HEK293 (cell line): ENCODE measurements around the gene ATP13A3.
A peak's percentile ranks its signal among the peaks of the same experiment; 100 is the strongest.

ENCODE experiments used
- CTCF ChIA-PET: fragments of 350-600 bp; formaldehyde crosslinking; extraction: SDS; loops from one replicate; lab custom pipeline; 2021; ENCODE audit warnings: antibody characterized with exemption; lab: Yijun Ruan, JAX
- POLR2A ChIA-PET: fragments of 300-600 bp; formaldehyde crosslinking; extraction: SDS; loops from one replicate; lab custom pipeline; 2020; ENCODE audit warnings: antibody characterized with exemption, inconsistent platforms; lab: Yijun Ruan, JAX
- H3K27ac ChIP-seq: fragments of 200-500 bp; sonication (Bioruptor generic); 2 replicates; pipeline ENCODE4 v1.5.1; 2014; ENCODE audit warnings: low read depth, low read length, control low read depth, inconsistent platforms; ENCODE audit errors: extremely low read depth
- H3K36me3 ChIP-seq, 2 experiments: fragments of 200-500 bp in 1 of 2; sonication (Bioruptor generic) in 1 of 2; 1 replicate in 1 of 2; 2 replicates in 1 of 2; pipeline ENCODE4 v1.5.1; 2014 to 2017; ENCODE audit warnings: inconsistent platforms in 2 of 2, low read length in 2 of 2; ENCODE audit not compliant: control insufficient read depth in 2 of 2, insufficient read depth in 1 of 2
- H3K4me1 ChIP-seq: fragments of 200-500 bp; sonication (Bioruptor generic); 2 replicates; pipeline ENCODE4 v1.5.1; 2014; ENCODE audit warnings: mild to moderate bottlenecking, low read length, inconsistent platforms; ENCODE audit not compliant: control insufficient read depth, insufficient read depth
- H3K4me3 ChIP-seq: 2 replicates; pipeline ENCODE4 v1.5.1; 2011; ENCODE audit warnings: low read depth, mild to moderate bottlenecking, control low read depth, low read length, moderate library complexity
- H3K9me3 ChIP-seq: fragments of 200-500 bp; sonication (Bioruptor generic); 2 replicates; pipeline ENCODE4 v1.5.1; 2014; ENCODE audit warnings: low read depth, low read length, inconsistent platforms; ENCODE audit not compliant: control insufficient read depth, insufficient read depth
- GLIS1 ChIP-seq: fragments of 450-650 bp; formaldehyde crosslinking; IDR thresholded peaks from 2 replicates; pipeline ENCODE4 v1.5.1; 2016; ENCODE audit warnings: missing biosample characterization, missing genetic modification characterization
- MYNN ChIP-seq: fragments of 450-650 bp; formaldehyde crosslinking; IDR thresholded peaks from 2 replicates; pipeline ENCODE4 v1.5.1; 2016; ENCODE audit warnings: missing biosample characterization, missing genetic modification characterization, borderline replicate concordance
- ZBTB1 ChIP-seq: fragments of 450-650 bp; formaldehyde crosslinking; IDR thresholded peaks from 2 replicates; pipeline ENCODE4 v1.5.1; 2016; ENCODE audit warnings: missing biosample characterization, missing genetic modification characterization
- ZBTB17 ChIP-seq: fragments of 450-650 bp; formaldehyde crosslinking; IDR thresholded peaks from 2 replicates; pipeline ENCODE4 v1.5.1; 2016; ENCODE audit warnings: missing biosample characterization, missing genetic modification characterization
- ZBTB26 ChIP-seq: fragments of 450-650 bp; formaldehyde crosslinking; optimal IDR thresholded peaks from 2 replicates; pipeline ENCODE3; 2016; ENCODE audit warnings: missing biosample characterization, mild to moderate bottlenecking, missing genetic modification characterization
- ZFHX2 ChIP-seq: fragments of 450-650 bp; formaldehyde crosslinking; conservative IDR thresholded peaks from 2 replicates; pipeline ENCODE4 v1.5.1; 2016; ENCODE audit warnings: missing biosample characterization, missing genetic modification characterization
- ZNF132 ChIP-seq: fragments of 450-650 bp; formaldehyde crosslinking; IDR thresholded peaks from 2 replicates; pipeline ENCODE4 v1.5.1; 2017; ENCODE audit warnings: missing biosample characterization, missing genetic modification characterization, borderline replicate concordance
- ZNF138 ChIP-seq: fragments of 450-650 bp; formaldehyde crosslinking; IDR thresholded peaks from 2 replicates; pipeline ENCODE4 v1.5.1; 2016; ENCODE audit warnings: missing biosample characterization, missing genetic modification characterization, borderline replicate concordance
- ZNF140 ChIP-seq: fragments of 450-650 bp; formaldehyde crosslinking; IDR thresholded peaks from 2 replicates; pipeline ENCODE4 v1.5.1; 2016; ENCODE audit warnings: missing biosample characterization, missing genetic modification characterization
- ZNF223 ChIP-seq: fragments of 450-650 bp; formaldehyde crosslinking; IDR thresholded peaks from 2 replicates; pipeline ENCODE4 v1.5.1; 2016; ENCODE audit warnings: missing biosample characterization, missing genetic modification characterization
- ZNF354C ChIP-seq: fragments of 450-650 bp; formaldehyde crosslinking; IDR thresholded peaks from 2 replicates; pipeline ENCODE4 v1.5.1; 2016; ENCODE audit warnings: missing biosample characterization, missing genetic modification characterization, low read depth, borderline replicate concordance
- ZNF391 ChIP-seq: fragments of 450-650 bp; formaldehyde crosslinking; IDR thresholded peaks from 2 replicates; pipeline ENCODE4 v1.5.1; 2016; ENCODE audit warnings: low read depth, missing biosample characterization, missing genetic modification characterization, borderline replicate concordance
- ZNF433 ChIP-seq: fragments of 450-650 bp; formaldehyde crosslinking; IDR thresholded peaks from 2 replicates; pipeline ENCODE4 v1.5.1; 2016; ENCODE audit warnings: missing biosample characterization, missing genetic modification characterization, low read depth
- ZNF449 ChIP-seq: fragments of 450-650 bp; formaldehyde crosslinking; IDR thresholded peaks from 2 replicates; pipeline ENCODE4 v1.5.1; 2017; ENCODE audit warnings: missing biosample characterization, mild to moderate bottlenecking, missing genetic modification characterization, moderate library complexity
- ZNF48 ChIP-seq: fragments of 450-650 bp; formaldehyde crosslinking; IDR thresholded peaks from 2 replicates; pipeline ENCODE4 v1.5.1; 2016; ENCODE audit warnings: missing biosample characterization, missing genetic modification characterization
- ZNF600 ChIP-seq: fragments of 450-650 bp; formaldehyde crosslinking; IDR thresholded peaks from 2 replicates; pipeline ENCODE4 v1.5.1; 2016; ENCODE audit warnings: missing biosample characterization, missing genetic modification characterization
- ZNF843 ChIP-seq: fragments of 450-650 bp; formaldehyde crosslinking; IDR thresholded peaks from 2 replicates; pipeline ENCODE4 v1.5.1; 2016; ENCODE audit warnings: missing biosample characterization, missing genetic modification characterization
- TF ChIP-seq, protein P1 (sequence below): fragments of 450-650 bp; formaldehyde crosslinking; IDR thresholded peaks from 2 replicates; pipeline ENCODE4 v1.5.1; 2016; ENCODE audit warnings: missing biosample characterization, missing genetic modification characterization, low read depth
- TF ChIP-seq, protein P2 (sequence below): fragments of 450-650 bp; formaldehyde crosslinking; IDR thresholded peaks from 2 replicates; pipeline ENCODE4 v1.5.1; 2016; ENCODE audit warnings: missing biosample characterization, missing genetic modification characterization

ATP13A3 gene

DNA sequence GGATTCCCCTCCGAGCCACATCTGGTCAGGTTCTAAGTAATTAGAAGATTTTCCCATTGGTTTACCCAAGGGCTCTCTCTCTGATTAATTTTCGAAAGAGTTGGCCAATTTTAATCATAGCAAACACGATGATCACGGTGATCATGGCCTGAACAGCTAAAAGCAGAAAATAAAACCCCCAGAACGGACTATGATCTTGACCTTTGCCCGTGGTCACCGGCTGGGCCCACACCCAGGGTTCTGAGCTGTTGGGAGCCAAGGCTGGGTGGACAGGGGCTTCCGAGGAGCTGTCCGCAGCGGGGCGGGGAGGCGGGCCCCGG is 90.3 kb downstream of the ATP13A3 start:
- Histone ChIP-seq H3K36me3 (no peaks in the 10 kb centered on the region), H3K4me1 (no peaks in the 10 kb centered on the region), H3K4me3 (no peak overlapping the region), H3K27ac (no peak overlapping the region), H3K9me3 (no peaks in the 10 kb centered on the region)
- ChIA-PET CTCF (interaction anchor here (1.4 kb wide), 1 partner anchor 53 kb away, joined by 5 read pairs; no protein-coding TSS in a partner anchor), POLR2A (no interaction called here)
- no peak for TF ChIP-seq MYNN
- TF ChIP-seq, protein P1, sequence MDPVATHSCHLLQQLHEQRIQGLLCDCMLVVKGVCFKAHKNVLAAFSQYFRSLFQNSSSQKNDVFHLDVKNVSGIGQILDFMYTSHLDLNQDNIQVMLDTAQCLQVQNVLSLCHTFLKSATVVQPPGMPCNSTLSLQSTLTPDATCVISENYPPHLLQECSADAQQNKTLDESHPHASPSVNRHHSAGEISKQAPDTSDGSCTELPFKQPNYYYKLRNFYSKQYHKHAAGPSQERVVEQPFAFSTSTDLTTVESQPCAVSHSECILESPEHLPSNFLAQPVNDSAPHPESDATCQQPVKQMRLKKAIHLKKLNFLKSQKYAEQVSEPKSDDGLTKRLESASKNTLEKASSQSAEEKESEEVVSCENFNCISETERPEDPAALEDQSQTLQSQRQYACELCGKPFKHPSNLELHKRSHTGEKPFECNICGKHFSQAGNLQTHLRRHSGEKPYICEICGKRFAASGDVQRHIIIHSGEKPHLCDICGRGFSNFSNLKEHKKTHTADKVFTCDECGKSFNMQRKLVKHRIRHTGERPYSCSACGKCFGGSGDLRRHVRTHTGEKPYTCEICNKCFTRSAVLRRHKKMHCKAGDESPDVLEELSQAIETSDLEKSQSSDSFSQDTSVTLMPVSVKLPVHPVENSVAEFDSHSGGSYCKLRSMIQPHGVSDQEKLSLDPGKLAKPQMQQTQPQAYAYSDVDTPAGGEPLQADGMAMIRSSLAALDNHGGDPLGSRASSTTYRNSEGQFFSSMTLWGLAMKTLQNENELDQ (tag by site-specific recombination): no peak
- no peak for TF ChIP-seq ZNF48 (tag by site-specific recombination)
- TF ChIP-seq ZNF391 (tag by site-specific recombination): no peak
- no peak for TF ChIP-seq ZNF843 (tag by site-specific recombination)
- TF ChIP-seq ZFHX2 (tag by site-specific recombination): no peak
- no peak for TF ChIP-seq ZNF449
- TF ChIP-seq, protein P2, sequence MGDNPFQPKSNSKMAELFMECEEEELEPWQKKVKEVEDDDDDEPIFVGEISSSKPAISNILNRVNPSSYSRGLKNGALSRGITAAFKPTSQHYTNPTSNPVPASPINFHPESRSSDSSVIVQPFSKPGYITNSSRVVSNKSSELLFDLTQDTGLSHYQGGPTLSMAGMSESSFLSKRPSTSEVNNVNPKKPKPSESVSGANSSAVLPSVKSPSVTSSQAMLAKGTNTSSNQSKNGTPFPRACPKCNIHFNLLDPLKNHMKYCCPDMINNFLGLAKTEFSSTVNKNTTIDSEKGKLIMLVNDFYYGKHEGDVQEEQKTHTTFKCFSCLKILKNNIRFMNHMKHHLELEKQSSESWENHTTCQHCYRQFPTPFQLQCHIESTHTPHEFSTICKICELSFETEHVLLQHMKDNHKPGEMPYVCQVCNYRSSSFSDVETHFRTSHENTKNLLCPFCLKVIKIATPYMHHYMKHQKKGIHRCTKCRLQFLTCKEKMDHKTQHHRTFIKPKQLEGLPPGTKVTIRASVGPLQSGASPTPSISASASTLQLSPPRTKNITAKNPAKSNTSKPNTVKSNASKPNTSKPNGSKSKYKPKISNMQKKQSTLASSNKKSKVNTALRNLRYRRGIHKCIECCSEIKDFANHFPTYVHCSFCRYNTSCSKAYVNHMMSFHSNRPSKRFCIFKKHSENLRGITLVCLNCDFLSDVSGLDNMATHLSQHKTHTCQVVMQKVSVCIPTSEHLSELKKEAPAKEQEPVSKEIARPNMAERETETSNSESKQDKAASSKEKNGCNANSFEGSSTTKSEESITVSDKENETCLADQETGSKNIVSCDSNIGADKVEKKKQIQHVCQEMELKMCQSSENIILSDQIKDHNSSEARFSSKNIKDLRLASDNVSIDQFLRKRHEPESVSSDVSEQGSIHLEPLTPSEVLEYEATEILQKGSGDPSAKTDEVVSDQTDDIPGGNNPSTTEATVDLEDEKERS: no peak
- TF ChIP-seq ZNF138: no peak
- no peak for TF ChIP-seq ZBTB1 (tag by site-specific recombination)
- TF ChIP-seq, all 188 proteins: peak for 0

DNA sequence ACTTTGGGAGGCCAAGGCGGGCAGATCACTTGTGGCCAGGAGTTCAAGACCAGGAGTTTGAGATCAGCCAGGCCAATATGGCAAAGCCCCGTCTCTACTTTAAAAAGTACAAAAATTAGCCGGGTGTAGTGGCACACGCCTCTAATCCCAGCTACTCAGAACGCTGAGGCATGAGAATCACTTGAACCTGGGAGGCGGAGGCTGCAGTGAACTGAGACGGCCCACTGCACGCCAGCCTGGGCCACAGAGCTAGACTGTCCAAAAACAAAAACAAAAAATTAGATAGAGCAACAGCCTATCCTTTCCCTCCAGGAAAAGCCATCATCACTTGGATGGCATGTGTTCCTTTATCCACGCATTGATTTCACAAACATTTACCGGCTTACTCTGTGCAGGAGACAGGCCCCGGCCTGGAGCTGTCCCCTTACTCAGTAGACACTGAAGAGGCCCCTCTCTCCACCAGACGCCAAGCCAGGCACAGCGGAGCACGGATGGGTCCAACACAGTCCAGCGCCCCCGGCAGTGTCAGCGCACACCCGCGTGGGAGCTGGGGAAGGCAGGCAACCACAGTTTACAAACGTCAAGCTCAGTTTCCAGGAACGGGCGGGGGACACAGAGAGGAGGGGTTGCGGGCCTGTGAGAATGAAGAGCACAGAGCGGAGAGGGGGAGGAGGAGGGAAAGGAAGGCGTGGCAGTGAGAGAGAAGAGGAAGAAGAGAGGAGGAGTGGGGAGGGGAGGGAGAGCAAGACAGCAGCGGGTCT is 90.8 kb downstream of the ATP13A3 start:
- TF ChIP-seq ZNF354C (no peak), ZNF140 (no peak), GLIS1 (no peak), ZNF223 (tag by site-specific recombination) (no peak), ZBTB26 (tag by site-specific recombination) (no peak), ZNF433 (tag by site-specific recombination) (0 out of 2 replicates have a peak, but pooled peaks have one; percentile 1), ZFHX2 (tag by site-specific recombination) (peak; percentile 31; the same call in 1 of the 2 replicates), ZBTB17 (tag by site-specific recombination) (peak; percentile 65), ZNF600 (tag by site-specific recombination) (0 out of 2 replicates have a peak, but pooled peaks have one; percentile 18), ZNF132 (tag by site-specific recombination) (no peak)
- no peaks in the 10 kb centered on the region for H3K4me1 ChIP-seq
- no peak overlapping the region for H3K27ac ChIP-seq
- ChIA-PET CTCF (interaction anchor here (1.4 kb wide), 1 partner anchor 53 kb away, joined by 5 read pairs; no protein-coding TSS in a partner anchor), POLR2A (interaction anchor here (0.6 kb wide), 1 partner anchor 118 kb away, joined by 5 read pairs; no protein-coding TSS in a partner anchor)
- no peaks in the 10 kb centered on the region for H3K36me3 ChIP-seq
- H3K9me3 ChIP-seq: no peaks in the 10 kb centered on the region
- no peak overlapping the region for H3K4me3 ChIP-seq
